Left colon (tissue), 2 donors: ENCODE results near the gene CNTD1. TPM values are rescaled to one million over a fixed set of nuclear protein-coding genes. Genes with fewer than 3 reads are reported as not detected.
A peak's percentile ranks its signal among the peaks of the same experiment; 100 is the strongest.
"Not testable (repeated sequence)": the region's sequence is repeated elsewhere in the genome, so short reads cannot be mapped to it uniquely, and the experiment has no call there.

Experiments used
- ATAC-seq: fragments of 200-7000 bp; cut with Tn5 transposase; one replicate; pipeline ENCODE4 v1.9.1; 2020; ENCODE audit warnings: mild to moderate bottlenecking, moderate library complexity
- DNase-seq, 2 donors: peaks; one replicate each; pipeline ENCODE4 v3.0.0-alpha.2; 2020
- intact Hi-C, 2 donors: fragments of 100-400 bp; cut with DNase I in 1 of 2; cut with micrococcal nuclease in 1 of 2; formaldehyde crosslinking; loops; one replicate each; pipeline versions ENCODE4 v1.11.2 to v1.14.0; 2022; cut with DNase I, micrococcal nuclease
- microRNA-seq, 2 donors: library from miRNA; unstranded; fragments of <30 nt; microRNA quantifications; one replicate each; pipeline versions ENCODE4 v1.1.0 to v1.2.0, GENCODE V29; 2020
- total RNA-seq, 2 donors: library from RNA; stranded (reverse); fragmentation: NEBNext Ultra II Directional; extraction: Animal tissue kit (Norgen Biotek cat#: 25700); gene quantifications; one replicate each; pipeline ENCODE4 v1.2.1, GENCODE V29; 2021
- donor health status: DM: no; HTN: no; CAD: no.
- donor health status: DM: yes; HTN: yes; CAD: no.

The CNTD1 gene
- total RNA-seq, 2 donors from 2014 or later, result 1.2 to 2.4 TPM

- intact Hi-C loops, result no loop called here
- DNase-seq (no peak), ATAC-seq (peak; percentile 22)
Observed at GRCh38 chr17:42853004-42853403, 54.3 kb downstream of the CNTD1 start.

GRCh38 chr17:42853597-42853967, 54.9 kb downstream of the CNTD1 start:
- ATAC-seq (no peak), DNase-seq (no peak)
- intact Hi-C loops, result no loop called here

GRCh38 chr17:42853968-42854790, 55.5 kb downstream of the CNTD1 start:
- DNase-seq (no peak), ATAC-seq (no peak)
- intact Hi-C loops, result no loop called here

- DNase-seq (no peak), ATAC-seq (no peak)
- intact Hi-C loops, result no loop called here
Observed at GRCh38 chr17:42855048-42855596, 56.5 kb downstream of the CNTD1 start.

- DNase-seq, ATAC-seq, intact Hi-C loops: not testable (repeated sequence)
Observed at GRCh38 chr17:42856093-42856492, 57.4 kb downstream of the CNTD1 start.

- DNase-seq, ATAC-seq, intact Hi-C loops: not testable (repeated sequence)
Observed at GRCh38 chr17:42856516-42856915, 57.9 kb downstream of the CNTD1 start.

GRCh38 chr17:42857389-42857788, 58.7 kb downstream of the CNTD1 start:
- intact Hi-C loops, result no loop called here

More at GRCh38 chr17:42857389-42857788, 58.7 kb downstream of the CNTD1 start:
- DNase-seq (no peak), ATAC-seq (no peak)

Small RNAs within 50 kb of the gene (microRNA-seq; reads per million reads assigned to microRNA genes)
- 0 to 2.7 reads per million in 2 donors for gene MIR6781

Other genes with a start within 250 kb of the CNTD1 start
- gene HSD17B1, start 245.9 kb upstream of the CNTD1 start, total RNA-seq, result under 1 TPM; 0.85 to 0.98 TPM
- 100 to 1,000 TPM in 1 of 2 donors, 10 to 100 TPM in 1; 92.6 to 122 TPM for gene COASY, start 236.7 kb upstream of the CNTD1 start, total RNA-seq
- gene MLX, start 231.8 kb upstream of the CNTD1 start, total RNA-seq, result 10 to 100 TPM; 95.1 to 98.8 TPM
- 1 to 10 TPM; 1.6 to 2.2 TPM for gene PSMC3IP, start 221.1 kb upstream of the CNTD1 start, total RNA-seq
- 10 to 100 TPM; 49.0 to 71.6 TPM for gene RETREG3, start 189.5 kb upstream of the CNTD1 start, total RNA-seq
- 10 to 100 TPM; 24.3 to 39.7 TPM for gene TUBG1, start 189.2 kb upstream of the CNTD1 start, total RNA-seq
- 1 to 10 TPM; 4.4 to 7.7 TPM for gene TUBG2, start 139.6 kb upstream of the CNTD1 start, total RNA-seq
- gene PLEKHH3, start 121.9 kb upstream of the CNTD1 start, total RNA-seq, result 10 to 100 TPM; 15.0 to 16.6 TPM
- gene CCR10, start 117.0 kb upstream of the CNTD1 start, total RNA-seq, result 1 to 10 TPM in 1 of 2 donors, under 1 TPM in 1; 0.58 to 2.4 TPM
- gene CNTNAP1, start 116.3 kb upstream of the CNTD1 start, total RNA-seq, result 1 to 10 TPM; 1.2 to 4.6 TPM
- 10 to 100 TPM; 24.9 to 28.0 TPM for gene EZH1, start 53.8 kb upstream of the CNTD1 start, total RNA-seq
- 1 to 10 TPM; 5.0 to 7.7 TPM for gene RAMP2, start 37.6 kb upstream of the CNTD1 start, total RNA-seq
- 10 to 100 TPM; 81.5 to 83.6 TPM for gene VPS25, start 25.4 kb upstream of the CNTD1 start, total RNA-seq
- 10 to 100 TPM; 32.7 to 41.2 TPM for gene WNK4, start 18.3 kb upstream of the CNTD1 start, total RNA-seq
- 100 to 1,000 TPM; 142 to 167 TPM for gene COA3, start 157 bp upstream of the CNTD1 start, total RNA-seq
- gene BECN1, start 25.4 kb downstream of the CNTD1 start, total RNA-seq, result 100 to 1,000 TPM; 128 to 150 TPM
- 100 to 1,000 TPM in 1 of 2 donors, 10 to 100 TPM in 1; 89.7 to 104 TPM for gene PSME3, start 34.5 kb downstream of the CNTD1 start, total RNA-seq
- under 1 TPM; 0.47 to 0.85 TPM for gene AOC2, start 45.7 kb downstream of the CNTD1 start, total RNA-seq
- gene AOC3, start 52.3 kb downstream of the CNTD1 start, total RNA-seq, result 10 to 100 TPM in 1 of 2 donors, 1 to 10 TPM in 1; 5.6 to 27.1 TPM
- gene G6PC1, start 101.9 kb downstream of the CNTD1 start, total RNA-seq, result under 1 TPM in 1 of 2 donors, not detected in 1; 0.50 TPM
- 10 to 100 TPM; 17.6 to 24.1 TPM for gene AARSD1, start 165.6 kb downstream of the CNTD1 start, total RNA-seq
- 1 to 10 TPM; 3.2 to 3.6 TPM for gene PTGES3L, start 181.2 kb downstream of the CNTD1 start, total RNA-seq
- gene RUNDC1, start 181.7 kb downstream of the CNTD1 start, total RNA-seq, result 10 to 100 TPM; 24.2 to 25.2 TPM
- 100 to 1,000 TPM; 605 to 650 TPM for gene RPL27, start 199.6 kb downstream of the CNTD1 start, total RNA-seq
- gene IFI35, start 207.9 kb downstream of the CNTD1 start, total RNA-seq, result 10 to 100 TPM; 33.6 to 51.6 TPM
- gene VAT1, start 223.5 kb downstream of the CNTD1 start, total RNA-seq, result 10 to 100 TPM; 46.3 to 85.2 TPM
- 1 to 10 TPM in 1 of 2 donors, under 1 TPM in 1; 0.15 to 1.1 TPM for gene RND2, start 226.4 kb downstream of the CNTD1 start, total RNA-seq